ENCODE data around the gene CTU2.

- TF ChIP-seq CTCF (IDR thresholded peaks at IDR 0.05; ENCODE audit: poor library complexity, severe bottlenecking): no peak
- no peak for TF ChIP-seq POLR2AphosphoS5 (IDR thresholded peaks at IDR 0.05)
- no peak for TF ChIP-seq EP300 (conservative IDR thresholded peaks at IDR 0.05; ENCODE audit: poor library complexity, severe bottlenecking)
- TF ChIP-seq TAF1 (IDR thresholded peaks at IDR 0.05; ENCODE audit: low read depth): no peak
- no peak for TF ChIP-seq SMC3 (conservative IDR thresholded peaks at IDR 0.05; ENCODE audit: poor library complexity)
- TF ChIP-seq EZH2 (IDR thresholded peaks at IDR 0.05; ENCODE audit: borderline replicate concordance, insufficient read depth, low read length, poor library complexity, severe bottlenecking): no peak
- TF ChIP-seq MXI1 (conservative IDR thresholded peaks at IDR 0.05; ENCODE audit: poor library complexity, severe bottlenecking): no peak
Measured at GRCh38 chr16:88721236-88721635, 14.9 kb downstream of the CTU2 start.

Data from neural cell (in vitro differentiated cells).